ENCODE data around the gene GALM. TPM values are rescaled to one million over a fixed set of nuclear protein-coding genes. Genes with fewer than 3 reads are reported as not detected.

The GALM gene
- polyA plus RNA-seq, 1 donor from 2014 or later = not detected

DNA sequence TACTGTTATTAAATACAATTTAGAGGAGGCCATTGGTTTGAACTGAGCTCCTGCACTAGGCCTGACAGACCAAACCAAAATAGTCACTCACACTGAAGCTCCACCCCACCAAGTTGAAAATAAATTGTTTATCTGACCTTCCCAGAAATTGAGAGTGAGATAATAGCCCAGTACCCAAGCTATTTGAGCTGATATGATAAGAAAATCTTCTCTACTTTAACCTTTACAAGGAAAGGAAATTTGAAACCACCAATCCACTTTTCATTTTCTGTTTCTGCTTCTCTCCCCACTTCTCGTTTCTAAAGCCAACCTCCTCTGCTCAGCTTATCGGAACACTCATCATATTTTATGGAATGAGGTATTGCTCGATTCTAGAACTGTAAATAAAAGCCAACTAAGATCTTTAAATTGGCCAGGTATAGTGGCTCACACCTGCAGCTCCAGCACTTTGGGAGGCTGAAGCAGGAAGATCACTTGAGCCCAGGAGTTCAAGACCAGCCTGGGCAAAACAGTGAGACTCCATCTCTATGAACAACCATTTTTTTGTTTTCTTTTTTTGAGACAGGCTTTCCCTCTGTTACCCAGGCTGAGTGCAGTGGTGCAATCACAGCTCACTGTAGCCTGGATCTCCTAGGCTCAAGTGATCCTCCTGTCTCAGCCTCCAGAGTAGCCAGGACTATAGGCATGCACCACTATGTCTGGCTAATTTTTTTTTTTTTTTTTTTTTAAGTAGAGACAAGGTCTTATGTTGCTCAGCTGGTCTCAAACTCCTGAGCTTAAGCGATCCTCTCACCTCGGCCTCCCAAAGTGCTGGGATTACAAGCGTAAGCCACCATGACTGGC lies 13.3 kb upstream of the GALM start:
- Histone ChIP-seq H3K79me2 (replicated peaks; ENCODE audit: insufficient read depth, low read length) (no peaks in the 10 kb centered on the region), H3K36me3 (ENCODE audit: insufficient read depth, low read length) (no peaks in the 10 kb centered on the region), H4K20me1 (ENCODE audit: insufficient read depth) (no peaks in the 10 kb centered on the region), H3K27me3 (ENCODE audit: insufficient read depth, low read depth, low read length) (no peaks in the 10 kb centered on the region), H3K9ac (ENCODE audit: low read length) (no peak overlapping the region), H3K27ac (ENCODE audit: low read length) (no peak overlapping the region), H3K4me2 (ENCODE audit: low read length) (no peak overlapping the region), H2AFZ (ENCODE audit: low read depth, low read length) (no peak overlapping the region), H3F3A (ENCODE audit: insufficient read depth, low read length, poor library complexity, severe bottlenecking) (no peaks in the 10 kb centered on the region), H3K9me3 (ENCODE audit: low read length) (no peaks in the 10 kb centered on the region), H3K4me3 (ENCODE audit: low read length) (no peak overlapping the region), H3K9me2 (ENCODE audit: insufficient read depth, low read length) (no peaks in the 10 kb centered on the region)
- TF ChIP-seq, protein P1, sequence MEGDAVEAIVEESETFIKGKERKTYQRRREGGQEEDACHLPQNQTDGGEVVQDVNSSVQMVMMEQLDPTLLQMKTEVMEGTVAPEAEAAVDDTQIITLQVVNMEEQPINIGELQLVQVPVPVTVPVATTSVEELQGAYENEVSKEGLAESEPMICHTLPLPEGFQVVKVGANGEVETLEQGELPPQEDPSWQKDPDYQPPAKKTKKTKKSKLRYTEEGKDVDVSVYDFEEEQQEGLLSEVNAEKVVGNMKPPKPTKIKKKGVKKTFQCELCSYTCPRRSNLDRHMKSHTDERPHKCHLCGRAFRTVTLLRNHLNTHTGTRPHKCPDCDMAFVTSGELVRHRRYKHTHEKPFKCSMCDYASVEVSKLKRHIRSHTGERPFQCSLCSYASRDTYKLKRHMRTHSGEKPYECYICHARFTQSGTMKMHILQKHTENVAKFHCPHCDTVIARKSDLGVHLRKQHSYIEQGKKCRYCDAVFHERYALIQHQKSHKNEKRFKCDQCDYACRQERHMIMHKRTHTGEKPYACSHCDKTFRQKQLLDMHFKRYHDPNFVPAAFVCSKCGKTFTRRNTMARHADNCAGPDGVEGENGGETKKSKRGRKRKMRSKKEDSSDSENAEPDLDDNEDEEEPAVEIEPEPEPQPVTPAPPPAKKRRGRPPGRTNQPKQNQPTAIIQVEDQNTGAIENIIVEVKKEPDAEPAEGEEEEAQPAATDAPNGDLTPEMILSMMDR (IDR thresholded peaks at IDR 0.05; ENCODE audit: poor library complexity, severe bottlenecking) = no peak

DNA sequence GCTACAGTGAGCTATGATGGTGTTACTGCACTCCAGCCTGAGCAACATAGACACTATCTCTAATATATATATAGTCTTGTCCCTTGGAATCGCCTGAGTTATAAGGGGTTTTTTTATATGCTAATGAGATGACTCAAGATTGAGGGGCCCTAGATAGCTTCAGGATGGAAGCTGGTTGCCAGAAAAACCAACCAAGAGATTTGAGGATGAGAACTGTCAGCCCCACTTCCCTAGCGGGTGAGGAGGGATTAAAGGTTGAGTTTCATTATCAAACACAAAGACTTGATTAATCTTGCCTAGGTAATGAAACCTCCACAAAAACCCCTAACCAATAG lies 12.6 kb upstream of the GALM start:
- Histone ChIP-seq H3K79me2 (replicated peaks; ENCODE audit: insufficient read depth, low read length) (no peaks in the 10 kb centered on the region), H2AFZ (ENCODE audit: low read depth, low read length) (no peak overlapping the region), H3K36me3 (ENCODE audit: insufficient read depth, low read length) (no peaks in the 10 kb centered on the region), H3K9me2 (ENCODE audit: insufficient read depth, low read length) (no peaks in the 10 kb centered on the region), H3F3A (ENCODE audit: insufficient read depth, low read length, poor library complexity, severe bottlenecking) (no peaks in the 10 kb centered on the region), H3K27me3 (ENCODE audit: insufficient read depth, low read depth, low read length) (no peaks in the 10 kb centered on the region), H3K27ac (ENCODE audit: low read length) (no peak overlapping the region), H3K9ac (ENCODE audit: low read length) (no peak overlapping the region), H3K9me3 (ENCODE audit: low read length) (no peaks in the 10 kb centered on the region), H3K4me2 (ENCODE audit: low read length) (no peak overlapping the region), H4K20me1 (ENCODE audit: insufficient read depth) (no peaks in the 10 kb centered on the region), H3K4me3 (ENCODE audit: low read length) (no peak overlapping the region)
- TF ChIP-seq POLR2AphosphoS5 (IDR thresholded peaks at IDR 0.05) = no peak
- TF ChIP-seq EZH2 (IDR thresholded peaks at IDR 0.05; ENCODE audit: borderline replicate concordance, insufficient read depth, low read length, poor library complexity, severe bottlenecking) = no peak
- TF ChIP-seq EP300 (conservative IDR thresholded peaks at IDR 0.05; ENCODE audit: poor library complexity, severe bottlenecking) = no peak
- no peak for TF ChIP-seq TAF1 (IDR thresholded peaks at IDR 0.05; ENCODE audit: low read depth)
- TF ChIP-seq, protein P1 (IDR thresholded peaks at IDR 0.05; ENCODE audit: poor library complexity, severe bottlenecking) = no peak
- TF ChIP-seq, protein P2, sequence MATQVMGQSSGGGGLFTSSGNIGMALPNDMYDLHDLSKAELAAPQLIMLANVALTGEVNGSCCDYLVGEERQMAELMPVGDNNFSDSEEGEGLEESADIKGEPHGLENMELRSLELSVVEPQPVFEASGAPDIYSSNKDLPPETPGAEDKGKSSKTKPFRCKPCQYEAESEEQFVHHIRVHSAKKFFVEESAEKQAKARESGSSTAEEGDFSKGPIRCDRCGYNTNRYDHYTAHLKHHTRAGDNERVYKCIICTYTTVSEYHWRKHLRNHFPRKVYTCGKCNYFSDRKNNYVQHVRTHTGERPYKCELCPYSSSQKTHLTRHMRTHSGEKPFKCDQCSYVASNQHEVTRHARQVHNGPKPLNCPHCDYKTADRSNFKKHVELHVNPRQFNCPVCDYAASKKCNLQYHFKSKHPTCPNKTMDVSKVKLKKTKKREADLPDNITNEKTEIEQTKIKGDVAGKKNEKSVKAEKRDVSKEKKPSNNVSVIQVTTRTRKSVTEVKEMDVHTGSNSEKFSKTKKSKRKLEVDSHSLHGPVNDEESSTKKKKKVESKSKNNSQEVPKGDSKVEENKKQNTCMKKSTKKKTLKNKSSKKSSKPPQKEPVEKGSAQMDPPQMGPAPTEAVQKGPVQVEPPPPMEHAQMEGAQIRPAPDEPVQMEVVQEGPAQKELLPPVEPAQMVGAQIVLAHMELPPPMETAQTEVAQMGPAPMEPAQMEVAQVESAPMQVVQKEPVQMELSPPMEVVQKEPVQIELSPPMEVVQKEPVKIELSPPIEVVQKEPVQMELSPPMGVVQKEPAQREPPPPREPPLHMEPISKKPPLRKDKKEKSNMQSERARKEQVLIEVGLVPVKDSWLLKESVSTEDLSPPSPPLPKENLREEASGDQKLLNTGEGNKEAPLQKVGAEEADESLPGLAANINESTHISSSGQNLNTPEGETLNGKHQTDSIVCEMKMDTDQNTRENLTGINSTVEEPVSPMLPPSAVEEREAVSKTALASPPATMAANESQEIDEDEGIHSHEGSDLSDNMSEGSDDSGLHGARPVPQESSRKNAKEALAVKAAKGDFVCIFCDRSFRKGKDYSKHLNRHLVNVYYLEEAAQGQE (IDR thresholded peaks at IDR 0.05; ENCODE audit: borderline replicate concordance) = no peak
- no peak for TF ChIP-seq RAD21 (conservative IDR thresholded peaks at IDR 0.05)
- TF ChIP-seq MXI1 (conservative IDR thresholded peaks at IDR 0.05; ENCODE audit: poor library complexity, severe bottlenecking) = no peak
- no peak for TF ChIP-seq SMC3 (conservative IDR thresholded peaks at IDR 0.05; ENCODE audit: poor library complexity)
